ENCODE data around the gene NR2E3.

DNA sequence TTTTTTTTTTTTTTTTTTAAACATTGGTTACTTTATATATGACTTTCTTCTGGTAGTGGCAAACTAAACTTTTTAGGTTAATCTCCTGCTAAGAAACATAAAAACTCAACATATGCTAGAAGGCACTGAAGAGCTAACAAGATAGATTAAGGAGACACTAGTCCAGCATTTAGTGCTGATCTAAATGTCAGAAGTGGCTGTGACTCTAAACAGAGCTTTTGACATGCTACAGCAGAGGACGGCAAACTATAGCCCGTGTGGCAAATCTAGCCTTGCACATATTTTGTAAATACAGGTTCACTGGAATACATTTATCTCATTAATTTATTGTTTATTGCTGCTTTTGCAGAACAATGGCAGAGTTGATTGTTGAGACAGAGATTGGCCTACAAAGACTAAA, 20.6 kb downstream of the NR2E3 start:
- no peak for TF ChIP-seq POLR2A (IDR thresholded peaks at IDR 0.05; ENCODE audit: low read length)
- TF ChIP-seq GATA1 (IDR thresholded peaks at IDR 0.05; ENCODE audit: low read depth, low read length), result no peak
